Activated CD4-positive, CD25-positive, alpha-beta regulatory T cell treated with anti-CD3 and anti-CD28 coated beads, Interleukin-2, amount 50 U/mL, for 72 hours (primary cell): ENCODE results near the gene OR7A10.

Experiments
- DNase-seq: peaks from one replicate; pipeline ENCODE4 v3.0.0; 2021

The OR7A10 gene

DNA sequence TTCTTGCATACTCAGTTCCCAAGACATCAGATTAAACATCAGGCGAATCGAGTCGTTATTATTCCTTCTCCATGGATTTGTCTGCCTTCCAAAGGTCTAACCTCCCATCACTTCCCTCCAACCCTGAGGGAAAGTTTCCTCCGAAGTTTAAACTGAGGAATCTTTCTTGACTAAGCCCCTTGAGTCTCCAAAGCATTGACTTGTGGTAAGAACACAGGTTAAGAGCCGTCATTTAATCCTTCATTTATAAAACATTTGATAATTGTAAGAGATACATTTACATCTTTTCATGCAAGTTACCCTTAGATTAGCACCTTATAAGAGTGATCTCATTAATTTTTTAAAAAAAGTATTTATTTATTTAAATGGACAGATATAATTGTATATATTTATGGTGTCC lies at the start of gene OR7A10:
OR7A10 (minus strand) TSS at position 101 of the 400 bp plus-strand sequence. CDS start 7,045 bp downstream, outside the sequence.
- DNase-seq: no peak

GRCh38 chr19:14890643-14891379 lies 42.1 kb upstream of the OR7A10 start:
- DNase-seq: no peak

DNA sequence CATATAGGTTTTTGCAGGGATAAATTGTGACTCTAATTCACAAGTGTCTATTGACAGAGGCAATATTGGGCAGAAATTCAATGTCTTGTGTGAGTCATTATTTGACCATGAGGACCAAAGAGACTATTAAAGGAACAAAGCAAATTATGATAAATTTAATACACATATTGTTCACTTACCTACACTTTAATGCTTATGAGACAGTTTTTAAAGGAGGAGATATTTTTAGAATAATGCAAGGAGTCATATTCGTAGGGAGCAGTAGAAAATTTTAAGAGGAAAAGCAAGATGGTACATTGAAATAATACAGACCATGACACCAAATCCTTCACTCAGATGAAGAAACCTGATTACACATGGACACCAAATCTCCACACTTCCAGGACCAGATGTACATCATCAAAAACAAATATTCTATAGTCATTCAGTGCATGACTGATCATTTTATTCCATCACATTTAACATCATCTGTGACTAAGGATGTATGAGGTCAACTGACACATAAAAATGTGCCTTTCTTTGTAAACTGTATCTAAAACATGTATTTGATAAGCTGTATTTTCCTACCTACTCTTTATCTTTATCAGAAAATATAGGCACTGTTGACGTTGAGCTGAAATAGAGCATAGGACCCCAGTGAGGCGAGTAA lies 41.4 kb upstream of the OR7A10 start:
- no peak for DNase-seq

GRCh38 chr19:14886032-14886431 lies 37.3 kb upstream of the OR7A10 start, which contains the start of gene OR7A17:
OR7A17 (minus strand) TSS chr19:14886132; CDS start chr19:14881355, 4,777 bp downstream.
- no peak for DNase-seq

DNA sequence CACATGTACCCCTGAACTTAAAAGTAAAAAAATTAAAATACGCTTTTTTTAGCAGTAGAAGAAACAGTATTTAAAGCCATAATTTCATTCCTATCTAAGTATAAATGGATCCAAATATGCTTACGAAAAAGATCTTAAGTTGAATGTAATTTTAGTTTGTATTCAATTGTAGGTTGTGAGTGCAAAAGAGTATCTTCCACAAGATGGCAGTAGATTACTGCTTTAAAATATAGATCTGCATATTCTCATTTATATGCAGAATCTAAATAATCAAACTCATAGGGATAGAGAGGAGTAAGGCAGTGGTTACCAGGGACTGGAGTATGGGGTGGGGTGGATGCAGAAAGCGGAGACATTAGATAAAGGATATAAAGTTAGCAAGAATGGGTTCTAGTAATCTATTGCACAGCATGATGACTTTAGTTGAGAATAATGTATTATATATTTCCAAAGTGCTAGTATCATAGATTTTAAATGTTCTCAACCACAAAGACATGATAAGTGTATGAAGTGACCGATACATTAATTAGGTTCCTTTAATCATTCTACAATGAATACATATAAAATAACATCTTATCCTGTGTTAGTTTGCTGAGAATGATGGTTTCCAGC lies 23.0 kb upstream of the OR7A10 start:
- no peak for DNase-seq

DNA sequence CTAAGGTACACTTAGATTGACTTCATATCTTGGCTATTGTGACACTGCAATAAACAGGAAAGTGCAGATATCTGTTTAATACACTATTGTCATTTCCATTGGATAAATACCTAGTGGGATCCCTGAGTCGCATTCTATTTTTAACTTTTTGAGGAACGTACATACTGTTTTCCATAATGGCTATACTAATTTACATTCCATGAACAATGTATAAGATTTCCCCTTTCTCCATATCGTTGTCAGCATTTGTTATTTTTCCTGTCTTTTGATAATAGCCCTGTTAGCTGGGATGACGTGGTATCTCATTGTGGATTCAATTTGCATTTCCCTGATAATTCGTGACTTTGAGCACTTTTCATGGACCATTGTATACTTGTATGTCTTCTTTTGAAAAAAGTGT lies 19.8 kb upstream of the OR7A10 start:
- DNase-seq: no peak

- no peak for DNase-seq
Measured at GRCh38 chr19:14843578-14843977, 5.1 kb downstream of the OR7A10 start.

DNA sequence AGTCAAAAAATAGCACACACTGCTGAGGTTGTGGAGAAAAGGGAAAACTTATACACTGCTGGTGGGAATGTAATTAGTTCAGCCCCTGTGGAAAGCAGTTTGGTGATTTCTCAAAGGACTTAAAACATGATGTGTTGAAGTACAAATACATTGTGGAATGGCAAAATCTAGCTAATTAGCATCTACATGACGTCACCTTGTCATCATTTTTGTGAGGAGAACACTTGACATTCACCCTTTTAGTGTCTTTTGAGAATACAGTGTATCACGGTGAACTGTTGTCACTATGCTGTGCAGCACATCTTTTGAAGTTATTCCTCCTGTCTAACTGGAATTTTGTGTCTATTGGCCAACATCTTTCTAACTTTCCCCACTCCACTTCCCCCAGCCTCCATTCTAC lies 5.6 kb downstream of the OR7A10 start:
- DNase-seq: no peak

DNA sequence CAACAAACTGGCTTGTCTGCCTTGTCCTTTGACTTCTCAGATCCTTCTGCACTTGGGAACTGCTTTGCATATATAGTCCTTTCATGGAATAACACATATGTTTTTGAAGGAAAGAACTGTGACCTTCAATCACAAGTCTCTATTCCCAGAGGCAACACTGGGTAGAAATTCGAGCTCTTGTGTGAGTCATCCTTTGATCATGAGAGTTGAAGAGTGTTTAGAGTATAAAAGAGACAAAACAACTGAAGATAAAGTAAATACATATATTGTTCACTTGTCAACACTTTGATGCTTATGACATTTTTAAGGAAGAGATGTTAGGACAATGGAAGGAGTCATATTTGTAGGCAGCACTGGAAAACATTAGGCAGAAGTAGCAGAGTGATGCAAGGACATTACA lies 8.5 kb downstream of the OR7A10 start:
- DNase-seq: no peak

DNA sequence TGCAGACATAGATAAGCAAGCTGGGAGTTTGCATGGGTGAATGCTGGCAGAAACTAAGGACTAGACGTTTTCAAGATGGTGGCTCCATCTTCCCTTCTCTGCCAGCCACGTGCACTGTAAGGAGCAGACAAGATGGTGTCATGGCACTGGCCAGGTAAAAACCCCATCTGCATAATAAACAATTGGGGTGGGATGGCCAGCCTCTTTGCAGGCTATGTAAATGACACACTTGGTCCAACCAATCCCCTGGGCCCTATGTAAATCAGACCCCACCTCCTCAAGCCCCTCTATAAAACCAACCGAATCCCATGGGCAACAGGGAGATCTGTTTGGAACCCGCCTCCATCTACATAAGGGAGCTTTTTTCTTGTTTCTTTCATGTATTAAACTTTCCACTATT lies 11.3 kb downstream of the OR7A10 start:
- no peak for DNase-seq

DNA sequence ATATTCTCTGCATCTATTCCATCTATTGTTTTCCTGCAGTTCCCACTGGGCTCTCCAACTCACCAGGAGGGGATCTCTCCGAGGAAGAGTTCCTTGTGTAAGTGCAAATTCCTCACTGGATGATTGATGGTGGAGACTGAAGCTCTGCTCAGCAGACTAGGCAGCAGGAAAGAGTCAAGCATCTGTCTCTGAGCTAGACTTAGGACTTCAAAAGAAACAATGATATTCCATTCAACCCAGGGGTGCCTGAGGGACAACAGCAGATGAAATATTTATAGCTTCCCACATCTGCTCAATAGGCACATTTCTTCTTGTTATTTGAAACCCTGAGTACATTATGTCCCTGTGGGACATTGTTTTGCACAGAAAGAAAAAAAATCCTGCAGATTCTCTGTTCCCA lies 13.7 kb downstream of the OR7A10 start, which contains the start of the genes OR7A5 and OR7C1:
OR7A5 (minus strand) TSS at position 175 of the 400 bp plus-strand sequence. CDS start 6,944 bp downstream, outside the sequence.
OR7C1 (minus strand) TSS at position 175 of the 400 bp plus-strand sequence. CDS start 35,049 bp downstream, outside the sequence.
- no peak for DNase-seq

DNA sequence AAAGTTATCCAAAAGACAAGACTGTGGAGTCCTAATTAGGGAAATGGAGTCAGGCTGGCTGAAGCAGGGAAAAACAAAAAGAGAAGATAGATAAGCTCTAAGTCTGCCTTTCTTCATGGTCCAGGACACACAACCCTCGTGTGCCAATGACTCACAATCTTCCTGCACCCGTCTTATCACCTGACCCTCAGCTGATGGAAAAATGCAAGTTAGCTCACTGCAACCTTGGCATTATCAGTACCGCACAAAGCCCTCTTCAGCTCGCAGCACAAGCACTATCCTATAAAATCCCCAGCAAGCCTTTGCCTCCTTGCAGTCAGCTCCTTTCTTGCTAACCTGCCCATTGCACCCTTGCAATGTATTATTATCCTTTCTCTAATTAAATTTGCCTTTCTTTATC lies 18.0 kb downstream of the OR7A10 start:
- no peak for DNase-seq

DNA sequence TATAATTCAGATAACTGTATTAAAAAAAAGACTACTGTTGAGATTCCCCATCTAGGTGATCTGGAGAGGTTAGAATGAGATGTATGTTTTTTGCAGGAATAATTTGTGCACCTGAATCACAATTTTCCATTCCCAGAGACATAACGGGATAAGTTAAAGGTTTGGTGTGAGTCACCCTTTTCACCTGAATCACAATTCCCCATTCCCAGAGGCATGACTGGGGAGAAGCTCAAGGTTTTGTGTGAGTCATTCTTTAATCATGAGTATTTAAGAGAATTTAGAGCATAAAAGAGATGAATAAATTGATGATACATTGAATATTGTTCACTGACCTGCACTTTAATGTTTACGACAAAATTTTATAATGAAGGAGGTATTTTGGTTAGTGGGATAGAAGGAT lies 22.7 kb downstream of the OR7A10 start:
- DNase-seq: no peak

DNA sequence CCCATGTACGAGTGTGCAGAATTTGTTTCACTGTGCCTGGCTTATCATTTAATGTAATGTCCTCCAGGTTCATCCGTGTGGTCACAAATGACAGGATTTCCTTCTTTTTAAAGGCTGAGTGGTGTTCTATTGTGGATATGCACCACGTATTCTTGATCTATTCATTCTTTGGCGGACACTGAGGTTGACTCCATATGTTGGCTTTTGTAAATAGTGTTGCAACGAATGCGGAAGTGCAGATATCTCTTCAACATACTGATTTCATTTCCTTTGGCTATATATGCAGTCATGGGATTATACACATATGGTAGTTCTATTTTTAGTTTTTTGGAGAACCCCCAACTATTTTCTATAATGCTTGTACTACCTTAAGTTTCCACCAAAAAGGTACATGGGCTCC lies 26.8 kb downstream of the OR7A10 start:
- DNase-seq: no peak

DNA sequence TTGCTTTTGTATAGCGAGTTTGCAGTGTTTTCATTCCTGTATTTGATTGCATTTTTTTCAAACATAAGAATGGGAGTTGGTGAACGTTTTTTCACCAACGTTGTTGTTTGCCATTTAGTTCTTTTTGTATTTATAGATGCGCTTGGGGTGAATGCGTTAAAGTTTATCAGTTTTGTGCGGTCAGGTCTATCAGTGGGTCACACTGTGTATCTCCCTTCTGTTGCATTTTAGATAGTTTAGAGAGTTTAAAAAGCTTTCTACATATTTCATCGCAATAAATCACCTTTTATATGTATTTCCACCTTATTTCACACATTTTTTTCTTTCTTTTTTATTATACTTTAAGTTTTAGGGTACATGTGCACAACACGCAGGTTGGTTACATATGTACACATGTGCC lies 30.1 kb downstream of the OR7A10 start:
- DNase-seq: no peak

DNA sequence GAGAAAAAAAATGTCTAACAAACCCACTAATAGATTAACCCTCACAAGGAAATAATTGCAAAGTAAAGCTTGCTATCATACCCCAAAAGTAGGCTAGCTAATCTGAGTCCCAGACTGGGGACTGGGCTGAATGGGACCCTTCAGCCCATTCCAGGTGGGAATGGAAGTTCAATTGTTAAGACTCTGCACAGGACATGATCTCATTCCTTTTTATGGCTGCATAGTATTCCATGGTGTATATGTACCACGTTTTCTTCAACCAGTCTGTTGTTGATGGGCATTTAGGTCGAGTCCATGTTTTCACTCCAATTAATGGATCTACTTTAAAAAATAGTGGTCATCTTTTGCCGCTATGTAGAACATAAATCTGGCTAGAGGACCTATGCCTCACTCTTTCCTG lies 31.7 kb downstream of the OR7A10 start:
- DNase-seq: no peak

- DNase-seq: no peak
Measured at GRCh38 chr19:14814982-14815652, 33.6 kb downstream of the OR7A10 start.

GRCh38 chr19:14809272-14810057 lies 39.3 kb downstream of the OR7A10 start:
- DNase-seq: no peak

- no peak for DNase-seq
Measured at GRCh38 chr19:14804765-14805164, 44.0 kb downstream of the OR7A10 start.

DNA sequence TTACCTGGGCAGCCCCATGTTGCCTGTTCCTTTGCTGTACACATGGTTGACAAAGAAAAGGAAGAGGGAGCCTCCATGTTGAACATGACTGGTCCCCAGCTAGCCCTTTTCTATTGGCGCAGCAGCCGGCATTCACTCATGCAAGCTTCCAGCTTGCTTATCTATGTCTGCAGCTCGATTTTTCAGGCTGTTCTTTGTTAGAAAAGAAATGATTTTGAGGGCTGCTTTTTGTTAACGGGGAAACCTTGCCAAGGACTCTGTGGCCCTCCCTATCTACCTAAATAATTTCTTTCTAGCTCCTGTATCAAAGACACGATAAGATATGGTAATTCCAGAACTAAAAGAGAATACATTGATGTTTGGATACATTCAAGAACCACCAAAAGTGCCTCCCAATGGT lies 50.0 kb downstream of the OR7A10 start:
- DNase-seq: no peak

DNA sequence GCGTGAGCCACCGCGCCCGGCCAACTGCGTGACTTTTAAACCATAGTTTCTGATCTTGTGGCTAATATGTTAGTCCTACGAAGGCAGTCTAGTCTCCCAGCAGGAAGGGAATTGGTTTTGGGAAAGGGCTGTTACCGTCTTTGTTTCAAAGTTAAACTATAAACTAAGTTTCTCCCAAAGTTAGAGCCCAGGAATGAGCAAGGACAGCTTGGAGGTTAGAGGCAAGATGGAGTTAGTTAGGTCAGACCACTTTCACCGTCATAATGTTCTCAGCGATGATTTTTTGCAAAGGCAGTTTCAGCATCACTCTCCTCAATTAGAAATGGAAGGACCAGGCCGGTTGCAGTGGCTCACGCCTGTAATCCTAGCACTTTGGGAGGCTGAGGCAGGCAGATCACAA lies 52.7 kb downstream of the OR7A10 start:
- DNase-seq: no peak

GRCh38 chr19:14795078-14795721 lies 53.5 kb downstream of the OR7A10 start:
- no peak for DNase-seq
